LNCaP clone FGC (cell line): ENCODE data around the gene DDX4.

ENCODE experiments used
- DNase-seq: peaks from one replicate; pipeline ENCODE4 v3.0.0-alpha.2; 2011; ENCODE audit warnings: low read depth
- H3K4me3 ChIP-seq: 2 replicates; pipeline ENCODE4 v1.5.1; 2011; ENCODE audit warnings: mild to moderate bottlenecking, low read depth, low read length, control low read depth
- CTCF ChIP-seq: IDR thresholded peaks from 2 replicates; pipeline ENCODE4 v1.5.1; 2012; ENCODE audit warnings: mild to moderate bottlenecking; ENCODE audit not compliant: control insufficient read depth, insufficient read depth; ENCODE audit errors: extremely low read depth

The DDX4 gene

GRCh38 chr5:55860288-55860687, 122.4 kb downstream of the DDX4 start:
- no peak for DNase-seq
- TF ChIP-seq CTCF, result no peak
- H3K4me3 ChIP-seq, result no peak overlapping the region

DNA sequence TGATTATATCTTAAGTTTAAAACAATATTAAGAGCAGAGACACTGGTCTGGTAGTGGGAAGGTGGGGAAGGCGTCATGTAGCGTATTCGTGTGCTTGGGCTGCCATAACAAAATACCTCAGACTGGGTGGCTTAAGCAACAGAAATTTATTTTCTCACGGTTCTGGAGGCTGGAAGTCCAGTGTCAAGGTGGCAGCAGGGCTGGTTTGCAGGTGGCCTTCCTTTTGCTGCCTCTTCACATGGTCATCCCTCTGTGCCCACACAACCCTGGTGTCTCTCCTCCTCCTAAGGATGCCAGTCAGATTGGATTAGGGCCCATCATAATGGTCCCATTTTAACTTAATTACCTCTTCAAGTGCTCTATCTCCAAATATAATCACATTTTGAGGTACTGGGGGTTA, 122.8 kb downstream of the DDX4 start:
- DNase-seq, result no peak
- TF ChIP-seq CTCF, result no peak
- no peak overlapping the region for H3K4me3 ChIP-seq

GRCh38 chr5:55864606-55865541, 127.0 kb downstream of the DDX4 start:
- TF ChIP-seq CTCF, result no peak
- H3K4me3 ChIP-seq, result no peak overlapping the region
- no peak for DNase-seq

GRCh38 chr5:55865831-55866230, 128.0 kb downstream of the DDX4 start:
- no peak for TF ChIP-seq CTCF
- H3K4me3 ChIP-seq, result no peak overlapping the region
- DNase-seq, result no peak

DNA sequence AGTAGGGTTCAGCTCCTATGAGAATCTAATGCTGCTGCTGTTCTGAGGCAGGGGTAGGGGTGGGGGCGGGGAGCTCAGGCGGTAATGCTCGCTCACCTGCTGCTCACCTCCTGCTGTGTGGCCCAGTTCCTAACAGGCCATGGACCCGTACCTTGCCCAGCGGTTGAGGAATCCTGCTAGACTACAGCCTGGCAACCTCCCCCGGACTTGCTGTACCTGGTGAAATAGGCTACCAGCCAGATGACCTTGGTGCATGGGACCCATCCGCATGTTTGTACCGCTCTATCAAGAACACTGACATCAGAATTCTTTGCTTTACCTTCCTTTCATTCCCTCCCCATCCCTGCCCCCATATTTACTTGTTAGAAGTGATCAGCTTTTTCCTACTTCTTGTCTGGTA, 128.6 kb downstream of the DDX4 start:
- DNase-seq, result no peak
- H3K4me3 ChIP-seq, result no peak overlapping the region
- no peak for TF ChIP-seq CTCF
